Sigmoid colon (tissue), 4 donors: Measurements from ENCODE around the gene C1orf94.

ENCODE experiments used
- CTCF ChIP-seq, 4 experiments: fragments of 450-650 bp in 3 of 4; fragments of 200-600 bp in 1 of 4; IDR thresholded peaks; one replicate each; pipeline ENCODE4 v1.5.1; 2016 to 2019; ENCODE audit warnings: antibody characterized with exemption in 4 of 4, mild to moderate bottlenecking in 3 of 4, moderate library complexity in 2 of 4
- EP300 ChIP-seq, 4 donors: sonication (generic); formaldehyde crosslinking; IDR thresholded peaks; one replicate each; pipeline ENCODE4 v1.6.1; 2017; ENCODE audit warnings: antibody characterized with exemption in 4 of 4
- POLR2AphosphoS5 ChIP-seq, 4 donors: sonication (generic); formaldehyde crosslinking; IDR thresholded peaks; one replicate each; pipeline ENCODE4 v1.6.1; 2017; ENCODE audit warnings: antibody characterized with exemption in 4 of 4

- TF ChIP-seq POLR2AphosphoS5 (IDR thresholded peaks at IDR 0.05) = no peak
- no peak for TF ChIP-seq CTCF (IDR thresholded peaks at IDR 0.05)
- no peak for TF ChIP-seq EP300 (IDR thresholded peaks at IDR 0.05)
These were observed 10.2 kb downstream of the C1orf94 start for GRCh38 chr1:34186741-34187494.
